Stimulated activated naive CD8-positive, alpha-beta T cell treated with anti-CD3 and anti-CD28 coated beads, Interleukin-15, Interleukin-2, amounts not matched to agents 100 U/mL and 50 U/mL, for 24 hours (primary cell): ENCODE measurements around the gene PCED1B.
"Not testable (repeated sequence)": the region's sequence is repeated elsewhere in the genome, so short reads cannot be mapped to it uniquely, and the experiment has no call there.

ENCODE experiments used
- ATAC-seq: fragments of 150-1000 bp; cut with Tn5 transposase; one replicate; pipeline ENCODE4 v1.10.0; 2021
- DNase-seq: peaks from one replicate; pipeline ENCODE4 v3.0.0; 2021

The PCED1B gene

GRCh38 chr12:47079468-47079980 lies at the start of gene PCED1B, which contains the start of gene AMIGO2:
TSS of gene PCED1B (plus strand) at chr12:47079621. CDS start at chr12:47235064, 155,443 bp downstream.
TSS of gene AMIGO2 (minus strand) at chr12:47079959. CDS start at chr12:47079002, 957 bp downstream.
- ATAC-seq (peak; percentile 69), DNase-seq (peak; percentile 77)

GRCh38 chr12:47029903-47030302 lies 49.5 kb upstream of the PCED1B start:
- no peak for ATAC-seq
- no peak for DNase-seq

GRCh38 chr12:47032644-47033043 lies 46.8 kb upstream of the PCED1B start:
- ATAC-seq = peak; percentile 78

GRCh38 chr12:47033081-47033480 lies 46.3 kb upstream of the PCED1B start:
- DNase-seq = no peak
- no peak for ATAC-seq

More at GRCh38 chr12:47032644-47033043, 46.8 kb upstream of the PCED1B start:
- no peak for DNase-seq

GRCh38 chr12:47033789-47034555 lies 45.4 kb upstream of the PCED1B start:
- no peak for DNase-seq
- no peak for ATAC-seq

- ATAC-seq (no peak), DNase-seq (no peak)
Measured at GRCh38 chr12:47034661-47035060, 44.8 kb upstream of the PCED1B start.

GRCh38 chr12:47035484-47035883 lies 43.9 kb upstream of the PCED1B start:
- ATAC-seq (no peak), DNase-seq (no peak)

GRCh38 chr12:47038270-47038748 lies 41.1 kb upstream of the PCED1B start:
- ATAC-seq = no peak

GRCh38 chr12:47039079-47039478 lies 40.3 kb upstream of the PCED1B start:
- ATAC-seq (no peak), DNase-seq (no peak)

More at GRCh38 chr12:47038270-47038748, 41.1 kb upstream of the PCED1B start:
- DNase-seq = no peak

GRCh38 chr12:47039756-47040155 lies 39.7 kb upstream of the PCED1B start:
- ATAC-seq = no peak
- DNase-seq = no peak

GRCh38 chr12:47041327-47041726 lies 38.1 kb upstream of the PCED1B start:
- no peak for ATAC-seq
- DNase-seq = no peak

GRCh38 chr12:47048541-47048940 lies 30.9 kb upstream of the PCED1B start:
- no peak for ATAC-seq

GRCh38 chr12:47051291-47051690 lies 28.1 kb upstream of the PCED1B start:
- DNase-seq, ATAC-seq: not testable (repeated sequence)

More at GRCh38 chr12:47048541-47048940, 30.9 kb upstream of the PCED1B start:
- no peak for DNase-seq

GRCh38 chr12:47052274-47052673 lies 27.1 kb upstream of the PCED1B start:
- no peak for DNase-seq
- no peak for ATAC-seq

GRCh38 chr12:47053961-47054360 lies 25.5 kb upstream of the PCED1B start:
- no peak for ATAC-seq

GRCh38 chr12:47054659-47055058 lies 24.8 kb upstream of the PCED1B start:
- no peak for DNase-seq
- ATAC-seq = no peak

More at GRCh38 chr12:47053961-47054360, 25.5 kb upstream of the PCED1B start:
- DNase-seq = no peak

GRCh38 chr12:47055856-47056255 lies 23.6 kb upstream of the PCED1B start:
- not testable (repeated sequence) for DNase-seq, ATAC-seq

- DNase-seq, ATAC-seq: not testable (repeated sequence)
Measured at GRCh38 chr12:47056944-47057343, 22.5 kb upstream of the PCED1B start.

- DNase-seq, ATAC-seq: not testable (repeated sequence)
Measured at GRCh38 chr12:47058640-47059039, 20.8 kb upstream of the PCED1B start.

GRCh38 chr12:47065546-47065945 lies 13.9 kb upstream of the PCED1B start:
- ATAC-seq = no peak
- no peak for DNase-seq

GRCh38 chr12:47066278-47067025 lies 13.0 kb upstream of the PCED1B start:
- ATAC-seq (peak; percentile 75), DNase-seq (no peak)

GRCh38 chr12:47067176-47067575 lies 12.2 kb upstream of the PCED1B start:
- ATAC-seq (peak; percentile 82), DNase-seq (no peak)
